ENCODE results near the gene TLE4.

Gene TLE4

DNA sequence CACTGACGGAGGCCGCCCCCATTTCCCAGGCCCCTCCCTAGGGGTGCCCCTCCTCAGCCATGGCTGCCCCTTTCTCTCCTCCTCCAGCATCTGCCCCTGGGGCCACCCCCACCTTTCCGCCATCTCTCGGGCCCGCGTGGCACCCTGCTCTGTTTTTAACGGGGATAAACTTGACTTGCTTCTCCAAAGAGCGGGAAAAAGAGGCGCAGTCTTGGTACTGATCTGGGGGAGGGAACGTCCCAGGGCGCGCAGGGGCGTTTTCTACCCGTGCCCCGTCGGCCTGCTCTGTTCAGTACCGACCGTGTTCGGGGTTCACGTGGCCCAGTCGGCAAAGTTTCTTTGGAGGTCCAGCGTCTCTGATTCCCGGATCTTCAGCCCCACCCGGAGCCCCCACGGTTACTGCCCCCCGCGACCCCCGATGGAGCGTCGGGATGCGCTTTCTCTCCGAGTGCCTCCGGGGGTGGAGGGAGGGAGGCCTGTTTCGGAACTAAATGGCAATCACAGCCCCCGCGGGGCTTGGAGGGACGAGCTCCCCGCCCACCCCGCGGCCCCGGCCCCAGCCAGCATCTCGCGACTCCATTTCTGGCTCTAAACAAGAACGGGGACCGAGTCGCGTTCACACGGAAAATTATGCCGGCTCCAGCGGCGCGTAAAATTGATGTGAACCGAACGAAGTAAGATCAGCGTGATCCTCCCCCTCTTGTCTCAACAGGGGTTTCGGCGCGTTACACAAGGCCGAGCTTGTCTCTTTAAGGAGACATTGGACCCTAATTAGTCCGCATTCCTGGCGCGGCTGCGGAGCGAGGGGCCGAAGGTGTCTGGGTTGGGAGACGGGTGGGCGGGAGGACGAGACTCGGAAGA lies 1.1 kb upstream of the TLE4 start:
- DNase-seq (ENCODE audit: extremely low read depth in 1 of 2, low read depth in 1 of 2), result peak in 1 of 2 donors; percentile 29

DNA sequence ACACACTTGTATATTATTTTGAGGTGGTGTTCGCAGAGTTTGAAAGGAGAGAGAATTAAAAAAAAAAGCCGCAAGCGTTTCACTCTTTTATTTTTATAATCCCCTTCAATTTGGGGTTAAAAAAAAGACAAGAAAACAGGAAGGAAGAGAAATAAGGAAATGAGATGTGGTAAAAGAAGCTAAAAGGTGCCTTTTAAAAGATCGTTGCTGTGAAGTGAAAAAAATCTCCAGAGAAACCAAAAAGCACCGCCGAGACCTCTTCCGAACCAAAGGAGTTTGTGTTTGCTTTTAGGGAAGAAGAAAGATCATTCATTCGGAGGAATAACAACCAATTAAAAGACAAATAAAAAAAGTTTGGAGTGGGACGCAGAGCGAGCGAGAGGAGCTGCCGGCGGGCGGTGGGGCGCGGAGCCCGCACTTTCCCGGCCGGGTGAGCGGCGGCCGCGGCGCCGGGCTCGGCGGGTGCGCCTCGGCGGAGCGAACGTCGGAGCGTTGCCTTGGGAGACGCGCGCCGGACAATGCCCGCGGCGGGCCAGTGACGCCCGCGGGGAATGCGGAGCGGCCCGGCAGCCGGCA lies 355 bp downstream of the TLE4 start:
- DNase-seq (ENCODE audit: extremely low read depth in 1 of 2, low read depth in 1 of 2), result no peak

DNA sequence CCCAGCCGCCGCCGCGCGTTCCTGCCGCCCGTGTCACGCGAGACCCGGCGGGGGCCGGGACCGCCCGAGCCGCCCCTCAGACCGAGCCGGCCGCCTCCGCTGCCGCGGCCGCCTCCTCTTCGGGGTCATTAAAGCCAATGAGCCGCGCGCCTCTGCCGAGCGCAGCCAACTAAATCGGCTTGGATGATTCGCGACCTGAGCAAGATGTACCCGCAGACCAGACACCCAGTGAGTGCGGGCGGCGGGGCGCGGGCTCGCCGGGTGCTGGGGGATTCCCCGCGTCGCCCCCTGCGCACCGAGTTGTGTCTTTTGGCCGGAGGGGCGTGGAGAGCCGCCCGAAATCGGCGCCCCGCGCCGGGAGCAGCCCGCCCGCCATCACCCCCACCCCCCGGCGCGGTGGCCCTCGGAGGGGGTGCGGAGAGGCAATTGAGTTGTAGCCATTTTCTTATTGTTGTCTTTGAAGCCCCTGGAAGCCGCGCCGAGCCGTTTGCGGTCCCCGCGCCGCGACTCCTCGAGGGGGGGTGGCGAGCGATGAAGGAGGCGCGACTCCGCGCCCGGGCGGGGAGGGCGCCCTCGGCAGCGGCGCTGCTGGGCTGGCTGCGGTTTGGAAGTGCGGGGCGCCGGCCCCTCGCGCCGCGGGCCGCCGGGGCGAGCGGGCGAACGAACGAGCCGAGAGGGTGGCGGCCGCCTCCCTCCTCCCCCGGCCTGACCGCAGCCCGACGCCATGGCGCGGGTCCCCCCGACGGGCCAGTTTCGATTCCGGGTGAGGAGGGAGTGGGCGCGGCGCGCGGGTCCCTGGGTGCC lies 1.0 kb downstream of the TLE4 start:
- peak; percentile 28 to 46 for DNase-seq (ENCODE audit: extremely low read depth in 1 of 2, low read depth in 1 of 2)

DNA sequence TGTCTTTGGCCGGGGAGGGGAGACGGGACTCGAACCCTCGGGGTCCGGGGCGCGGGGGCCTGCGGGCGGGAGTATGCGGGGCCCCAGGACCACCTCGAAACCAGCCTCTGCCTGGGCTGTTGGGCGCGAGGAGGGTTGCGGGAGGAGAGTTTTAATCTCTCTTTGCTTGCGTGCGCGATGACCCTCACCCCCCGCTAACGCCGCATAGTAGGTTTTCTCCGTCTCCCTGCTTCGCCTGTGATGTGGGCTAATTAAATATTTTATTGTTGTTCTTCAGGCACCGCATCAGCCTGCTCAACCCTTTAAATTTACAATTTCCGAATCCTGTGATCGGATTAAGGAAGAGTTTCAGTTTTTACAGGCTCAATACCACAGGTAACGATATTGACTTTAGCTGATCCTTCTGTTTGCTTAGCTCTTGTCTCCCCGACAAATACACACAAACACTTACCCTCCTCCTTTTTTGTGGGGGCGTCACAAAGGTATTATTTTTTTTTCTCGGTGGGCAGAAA lies 1.7 kb downstream of the TLE4 start:
- no peak for DNase-seq (ENCODE audit: extremely low read depth in 1 of 2, low read depth in 1 of 2)

DNA sequence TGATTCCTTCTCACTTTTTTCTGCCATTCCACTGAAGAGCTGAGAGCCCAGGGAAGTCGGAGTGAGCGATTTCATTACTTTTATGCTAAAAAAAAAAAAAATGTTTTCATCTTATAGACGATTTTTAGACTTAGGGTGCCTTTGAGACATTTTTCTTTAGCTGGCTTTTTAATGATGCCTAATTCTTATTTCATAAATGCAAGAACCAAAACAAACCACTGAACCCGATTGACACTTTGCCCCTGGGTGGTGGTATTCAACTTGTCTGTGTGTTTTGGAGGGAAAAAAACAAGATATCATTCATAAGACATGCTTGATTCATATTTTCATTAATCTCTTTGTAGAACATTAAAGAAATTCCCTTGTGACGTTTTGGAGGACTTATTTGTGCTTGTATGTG lies 2.4 kb downstream of the TLE4 start:
- DNase-seq (ENCODE audit: extremely low read depth in 1 of 2, low read depth in 1 of 2), result no peak

DNA sequence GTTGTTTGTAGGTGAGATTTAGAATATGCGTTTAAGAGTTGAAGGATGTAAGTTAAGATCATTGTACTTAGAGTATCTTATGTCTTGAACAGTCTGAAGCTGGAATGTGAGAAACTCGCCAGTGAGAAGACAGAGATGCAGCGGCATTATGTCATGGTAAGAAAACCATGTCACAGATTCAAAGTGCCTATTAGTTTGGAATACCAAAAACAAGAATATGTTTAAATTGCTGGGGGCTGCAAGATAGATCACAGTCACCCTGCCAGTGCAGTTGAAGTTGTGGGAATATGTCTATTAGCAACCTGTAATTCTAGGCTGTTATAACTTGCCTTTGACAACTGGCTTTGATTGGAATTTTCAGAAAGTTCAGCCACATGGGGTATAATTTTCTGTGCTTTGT lies 3.0 kb downstream of the TLE4 start:
- no peak for DNase-seq (ENCODE audit: extremely low read depth in 1 of 2, low read depth in 1 of 2)

DNA sequence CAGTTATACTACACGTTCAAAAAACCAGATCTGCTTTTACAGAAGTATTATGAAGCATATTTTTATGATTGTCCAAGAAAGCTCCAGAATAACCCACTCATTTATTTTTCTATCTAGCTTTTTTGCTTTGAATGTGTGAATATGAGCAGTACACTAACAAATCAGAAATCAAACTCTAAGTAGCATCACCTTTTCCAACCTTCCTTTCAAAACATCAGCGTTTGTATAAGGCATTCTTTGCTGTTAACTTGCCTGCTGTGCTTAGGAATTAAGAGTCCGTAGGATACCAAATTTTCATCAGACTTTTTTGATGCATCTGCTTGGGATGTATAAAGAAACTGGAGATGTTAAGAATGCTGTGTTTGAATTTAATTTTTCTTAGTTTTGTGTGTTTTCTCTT lies 3.8 kb downstream of the TLE4 start:
- DNase-seq (ENCODE audit: extremely low read depth in 1 of 2, low read depth in 1 of 2), result no peak

DNA sequence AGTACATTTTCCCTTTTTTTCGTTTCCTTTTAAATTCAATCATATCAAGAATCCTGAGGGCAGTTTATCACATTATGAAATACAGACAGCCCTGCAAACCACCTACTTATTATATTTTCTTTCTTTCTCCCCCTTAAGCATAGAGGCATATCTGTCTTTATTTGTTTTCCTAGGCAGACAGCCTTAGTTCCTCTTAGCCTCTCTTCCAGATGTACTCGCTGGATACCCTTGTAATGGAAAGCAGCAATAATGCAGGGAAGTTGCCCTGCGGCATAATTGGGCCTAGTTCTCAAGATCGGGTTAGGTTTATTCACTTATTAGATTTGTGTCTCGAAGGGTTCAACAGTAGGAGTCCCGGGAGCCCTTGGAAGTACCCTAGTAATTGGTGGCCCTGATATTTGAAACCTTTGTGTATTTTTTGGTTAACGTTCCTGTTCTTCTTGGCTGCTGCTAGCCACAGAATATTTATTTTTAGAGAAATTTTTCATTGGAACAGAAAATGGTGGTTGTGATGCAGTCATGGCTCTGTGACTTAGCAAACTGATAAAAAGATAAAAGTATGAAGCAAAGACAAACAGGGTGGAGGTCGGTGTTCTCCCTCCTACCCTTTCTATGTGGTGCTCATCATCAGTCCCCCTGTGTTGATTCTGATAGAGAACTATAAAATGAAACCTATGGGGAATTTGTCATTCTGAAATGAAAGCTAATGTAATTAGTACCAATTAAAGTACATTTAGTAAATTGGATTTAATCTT lies 6.4 kb downstream of the TLE4 start:
- DNase-seq (ENCODE audit: extremely low read depth in 1 of 2, low read depth in 1 of 2), result no peak

DNA sequence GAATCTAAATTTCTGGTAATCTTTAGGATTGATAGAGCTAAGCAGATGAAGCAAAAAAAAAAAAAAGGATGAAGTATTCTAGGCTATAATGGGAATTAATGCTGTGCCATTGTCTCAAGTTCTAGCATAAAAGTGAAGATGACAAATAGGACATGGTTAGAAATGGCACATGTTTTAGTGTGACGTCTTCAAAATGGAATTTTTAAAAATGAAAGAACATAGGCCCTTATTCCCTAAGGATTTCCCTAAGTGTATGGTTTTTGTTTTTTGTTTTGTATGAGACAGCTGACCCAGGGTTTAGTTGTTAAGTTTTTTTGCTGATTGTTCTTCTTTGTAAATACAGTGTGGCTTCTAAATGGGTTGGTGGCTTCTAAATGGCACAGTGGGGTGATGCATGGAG lies 7.1 kb downstream of the TLE4 start:
- no peak for DNase-seq (ENCODE audit: extremely low read depth in 1 of 2, low read depth in 1 of 2)

DNA sequence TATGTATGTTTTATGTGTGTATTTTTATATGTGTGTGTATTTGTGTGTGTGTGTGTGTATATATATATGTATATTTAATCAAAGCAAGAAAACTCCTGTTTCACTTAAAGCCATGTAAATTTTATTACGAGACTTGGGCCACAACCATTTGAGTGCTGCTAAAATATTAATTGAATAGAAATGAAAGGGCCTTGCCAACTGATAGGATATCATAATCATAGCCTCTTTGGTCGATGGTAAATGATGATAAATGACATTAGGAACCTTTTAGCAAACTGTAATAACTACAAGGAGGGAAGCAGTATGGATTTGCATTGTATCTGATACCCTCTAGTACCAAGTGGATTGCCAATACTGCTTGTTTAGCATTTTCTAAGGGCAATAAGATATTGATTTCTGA lies 7.9 kb downstream of the TLE4 start:
- no peak for DNase-seq (ENCODE audit: extremely low read depth in 1 of 2, low read depth in 1 of 2)

DNA sequence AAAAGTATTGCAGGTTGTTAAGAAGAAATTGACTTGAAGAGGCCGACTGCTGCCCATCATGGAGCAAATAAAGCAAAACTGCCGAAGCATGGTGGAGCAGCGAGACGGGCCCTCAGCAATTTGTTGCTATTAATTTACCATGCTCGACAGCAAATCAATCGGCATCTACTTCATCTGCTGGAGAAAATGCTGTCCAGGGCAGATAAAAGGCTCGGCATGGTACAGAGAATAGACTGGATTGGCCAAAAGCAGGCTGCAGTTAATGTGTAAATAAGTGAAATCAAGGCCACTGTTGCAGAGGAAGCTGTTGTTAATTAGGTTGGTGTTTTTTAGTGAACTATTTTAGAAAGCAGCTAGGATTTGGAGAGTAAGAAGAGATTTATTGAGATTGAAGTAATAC lies 8.3 kb downstream of the TLE4 start:
- no peak for DNase-seq (ENCODE audit: extremely low read depth in 1 of 2, low read depth in 1 of 2)

DNA sequence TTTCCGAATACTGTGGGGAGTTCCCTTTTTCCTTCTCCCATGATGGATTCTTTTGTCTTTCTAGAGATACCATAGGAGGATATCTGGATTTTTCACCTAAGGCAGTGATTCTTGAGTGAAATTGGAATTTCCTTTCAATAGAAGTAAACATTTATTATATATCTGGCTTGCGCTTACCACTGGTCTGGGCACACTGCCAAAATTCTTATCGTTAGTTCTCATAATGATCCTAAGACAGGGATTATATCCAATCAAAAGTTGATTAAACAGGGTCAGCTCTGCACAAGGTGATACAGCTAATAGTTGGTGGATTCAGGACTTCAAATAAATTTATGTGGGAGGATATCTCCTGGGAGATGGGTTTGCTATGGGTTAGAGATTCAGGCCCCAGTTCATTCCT lies 9.6 kb downstream of the TLE4 start:
- no peak for DNase-seq (ENCODE audit: extremely low read depth in 1 of 2, low read depth in 1 of 2)

DNA sequence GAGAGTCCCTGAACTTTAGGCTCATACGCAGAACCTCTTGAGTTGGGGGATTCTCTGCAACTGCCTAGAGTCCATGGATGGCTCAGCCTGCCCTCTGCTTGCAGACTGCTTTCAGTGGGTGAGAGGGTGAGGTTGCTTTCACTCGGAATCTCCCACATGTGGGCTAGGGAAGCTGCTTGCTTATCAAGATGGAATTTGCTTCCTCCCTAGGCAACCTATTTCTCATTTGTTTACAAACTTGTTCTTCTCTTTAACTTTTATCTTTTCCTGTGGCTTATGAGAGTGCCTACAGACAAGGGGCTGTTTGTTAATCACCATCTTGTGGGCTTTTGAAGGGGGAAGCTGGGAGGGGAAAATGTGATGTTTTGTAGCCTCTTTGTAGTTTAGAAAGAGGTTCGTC lies 10.0 kb downstream of the TLE4 start:
- no peak for DNase-seq (ENCODE audit: extremely low read depth in 1 of 2, low read depth in 1 of 2)

DNA sequence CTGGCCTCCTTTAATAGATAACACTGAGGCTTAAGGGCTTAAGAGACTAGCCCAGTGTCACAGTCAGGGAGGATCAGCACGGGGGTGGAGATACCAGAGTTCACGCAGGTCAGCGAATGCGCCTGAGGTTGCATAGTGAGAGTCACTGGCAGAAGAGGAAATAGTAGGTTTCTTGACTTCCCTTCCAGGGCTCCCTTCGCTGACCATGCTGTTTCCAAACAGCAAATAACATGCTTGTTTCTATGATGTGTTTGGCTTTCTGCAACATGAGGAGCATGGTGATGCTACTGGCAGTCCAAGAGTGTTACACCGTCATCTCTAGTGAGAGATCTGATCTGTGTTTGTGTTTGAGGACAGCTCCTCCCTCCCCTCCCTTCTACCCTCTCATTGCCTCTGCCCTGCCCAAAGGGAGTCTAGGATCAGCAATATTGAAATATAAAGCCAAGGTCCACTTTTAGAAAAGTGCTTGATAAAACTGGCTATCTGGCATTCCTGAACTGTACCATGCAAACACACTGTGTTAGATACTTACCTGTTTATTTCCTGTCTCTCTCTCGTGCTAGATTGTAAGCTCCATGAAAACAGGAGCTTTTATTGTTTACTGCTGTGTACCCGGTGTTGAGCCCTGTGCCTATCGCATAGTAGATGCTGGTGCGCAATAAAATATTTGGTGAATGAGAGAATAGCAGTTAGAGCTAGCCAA lies 12.3 kb downstream of the TLE4 start:
- peak in 1 of 2 donors; percentile 37 for DNase-seq (ENCODE audit: extremely low read depth in 1 of 2, low read depth in 1 of 2)

DNA sequence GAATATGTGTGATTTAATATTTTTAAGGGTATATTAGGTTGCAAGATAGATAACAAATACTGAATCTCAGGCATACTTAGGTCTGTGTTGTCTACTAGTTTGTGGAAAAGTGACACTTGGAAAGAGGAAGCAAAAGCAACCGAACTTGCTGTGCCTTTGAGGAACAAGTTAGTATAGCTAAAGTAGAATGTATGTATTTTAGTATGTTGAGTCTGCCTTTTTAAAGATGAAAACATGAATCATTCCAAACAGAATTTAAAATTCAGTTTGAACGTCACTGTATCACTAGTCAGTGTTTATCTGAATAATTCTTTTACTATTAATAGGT lies 12.9 kb downstream of the TLE4 start:
- no peak for DNase-seq (ENCODE audit: extremely low read depth in 1 of 2, low read depth in 1 of 2)

DNA sequence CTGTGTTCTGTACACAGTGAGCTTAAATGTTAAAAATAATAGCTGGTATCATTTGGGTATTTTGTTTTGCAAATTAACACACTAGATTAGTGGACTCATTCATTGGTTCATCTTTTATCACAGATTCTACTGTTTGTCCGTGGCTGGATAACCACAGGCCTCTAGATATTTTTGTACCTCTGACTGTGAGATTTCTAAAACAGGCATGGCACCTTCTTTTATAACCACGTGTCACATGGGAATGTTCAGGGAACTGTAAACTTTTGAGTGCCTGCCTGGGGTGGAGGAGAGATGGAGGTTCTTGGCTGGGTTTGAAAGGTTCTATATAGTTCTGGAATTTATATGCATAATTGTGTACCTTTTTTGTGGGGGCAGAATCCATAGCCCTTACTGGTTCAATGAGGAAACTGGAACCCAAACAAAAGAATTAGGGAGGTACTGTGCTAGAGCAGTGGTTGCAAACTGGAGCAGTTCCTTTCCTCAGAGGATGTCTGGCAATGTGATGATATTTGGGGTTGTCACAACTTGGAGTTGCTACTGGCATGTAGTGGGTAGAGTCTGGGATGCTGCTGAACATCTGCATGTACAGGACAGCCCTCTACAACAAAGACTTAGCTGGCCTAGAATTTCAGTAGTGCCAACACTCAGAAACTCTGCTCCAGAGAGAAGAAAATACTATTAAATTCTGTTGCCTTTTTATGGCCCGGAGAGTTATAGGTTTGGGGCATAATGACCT lies 16.9 kb downstream of the TLE4 start:
- DNase-seq (ENCODE audit: extremely low read depth in 1 of 2, low read depth in 1 of 2), result no peak

DNA sequence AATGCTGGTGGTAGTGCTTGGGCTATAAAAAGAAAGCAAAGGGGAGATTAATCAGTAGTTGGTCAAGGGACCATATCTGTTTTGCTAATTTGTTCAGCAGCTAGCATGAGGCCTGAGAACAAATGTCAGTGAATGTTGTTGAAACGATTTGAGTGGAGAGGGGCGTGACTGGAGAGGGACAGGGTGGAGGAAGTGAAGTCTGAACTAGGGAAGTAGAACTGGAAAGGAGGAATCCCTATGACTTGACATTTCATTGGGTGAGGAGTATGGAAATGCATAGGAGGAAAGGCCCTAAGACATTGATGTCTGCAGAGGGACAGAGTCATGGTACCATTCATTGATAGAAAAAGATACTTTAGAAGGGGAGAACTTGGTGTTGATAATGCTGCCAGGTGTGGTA lies 19.7 kb downstream of the TLE4 start:
- no peak for DNase-seq (ENCODE audit: extremely low read depth in 1 of 2, low read depth in 1 of 2)

DNA sequence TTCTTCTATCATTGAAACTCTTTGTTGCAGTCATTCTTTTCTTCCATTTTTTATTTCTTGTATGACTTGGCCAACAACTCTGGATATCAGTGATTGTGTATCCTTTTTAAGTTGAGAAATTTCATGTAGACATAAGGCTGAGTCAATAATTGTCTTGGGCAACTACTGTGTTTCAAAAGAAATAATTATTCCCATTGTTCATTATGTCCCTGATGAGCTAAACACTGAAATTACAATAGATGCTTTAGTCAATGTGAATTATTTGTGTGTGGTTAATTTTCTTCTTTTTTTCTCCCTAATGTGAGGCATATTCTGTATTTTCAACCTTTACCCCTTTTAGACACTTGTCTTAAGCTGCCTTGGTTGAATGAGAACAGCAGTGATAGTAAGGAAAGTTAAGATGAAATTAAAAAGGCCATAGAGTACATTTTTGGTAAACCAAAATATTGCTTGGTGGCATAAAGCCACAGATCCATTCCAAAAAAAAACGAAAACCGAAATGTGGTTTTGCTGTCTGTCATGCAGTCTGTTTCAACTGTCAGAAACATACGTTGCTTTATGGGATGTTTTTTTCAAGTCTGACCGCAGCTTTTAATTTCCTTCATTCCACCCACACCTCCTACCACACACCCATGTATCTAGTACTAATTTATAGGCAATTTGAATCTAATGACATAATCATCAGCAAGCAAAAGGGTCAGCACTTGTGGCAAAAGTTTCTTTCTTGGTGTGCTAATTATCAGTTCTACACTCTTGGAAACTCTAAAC lies 21.1 kb downstream of the TLE4 start:
- no peak for DNase-seq (ENCODE audit: extremely low read depth in 1 of 2, low read depth in 1 of 2)
